ENCODE measurements around the gene SPACA6. TPM values are rescaled to one million over a fixed set of nuclear protein-coding genes. Genes with fewer than 3 reads are reported as not detected.
"Not testable (repeated sequence)": the region's sequence is repeated elsewhere in the genome, so short reads cannot be mapped to it uniquely, and the experiment has no call there.

SPACA6 gene
- total and polyA plus RNA-seq, 2 of the 8 experiments (the other 6 are each of a cell fraction or from before 2014, with no cell fraction given): 7.1 to 7.5 TPM

- no peak for TF ChIP-seq TAF7 (optimal IDR thresholded peaks at IDR 0.05; ENCODE audit: borderline replicate concordance, low read depth, low read length)
- TF ChIP-seq SP4 (IDR thresholded peaks at IDR 0.05; ENCODE audit: low read length): no peak
- no peak for TF ChIP-seq GABPA (IDR thresholded peaks at IDR 0.05; ENCODE audit: borderline replicate concordance, insufficient read depth, low read length)
- TF ChIP-seq SIX5 (IDR thresholded peaks at IDR 0.05; ENCODE audit: low read depth, low read length): no peak
- no peak for TF ChIP-seq TAF1 (IDR thresholded peaks at IDR 0.05; ENCODE audit: low read depth, low read length)
- no peak for TF ChIP-seq TCF12 (IDR thresholded peaks at IDR 0.05; ENCODE audit: low read depth, low read length)
- no peak for TF ChIP-seq SUZ12 (IDR thresholded peaks at IDR 0.05; ENCODE audit: low read length)
- TF ChIP-seq RXRA (IDR thresholded peaks at IDR 0.05; ENCODE audit: insufficient read depth, low read depth, low read length): no peak
- TF ChIP-seq HDAC2 (IDR thresholded peaks at IDR 0.05; ENCODE audit: borderline replicate concordance in 1 of 2, low read depth in 2 of 2, low read length in 2 of 2): no peak
These were observed 48.4 kb upstream of the SPACA6 start (continued) for GRCh38 chr19:51644636-51645271.

GRCh38 chr19:51646730-51647129 lies 46.4 kb upstream of the SPACA6 start, which contains the start of gene SIGLEC14:
SIGLEC14 (minus strand) TSS chr19:51646825; CDS start chr19:51646759, 66 bp downstream.
- H3K36me3 ChIP-seq (ENCODE audit: control insufficient read depth in 2 of 4, insufficient read depth in 4 of 4, low read length in 3 of 4); CTCF ChIA-PET (ENCODE audit: partially characterized antibody); H2BK20ac ChIP-seq (ENCODE audit: low read length); H2BK5ac ChIP-seq (ENCODE audit: low read depth, low read length); H3K4me2 ChIP-seq (ENCODE audit: insufficient read depth in 1 of 2, low read depth in 2 of 2, low read length in 2 of 2); H2AFZ ChIP-seq (ENCODE audit: low read length); H3K79me2 ChIP-seq (ENCODE audit: control insufficient read depth in 1 of 2, insufficient read depth in 2 of 2, low read length in 2 of 2); H4K20me1 ChIP-seq (replicated peaks in 1 of 2; ENCODE audit: control insufficient read depth in 1 of 2, insufficient read depth in 2 of 2, low read length in 2 of 2); H3K18ac ChIP-seq (ENCODE audit: extremely low read depth, low read length); H3K9ac ChIP-seq (replicated peaks in 1 of 4; ENCODE audit: extremely low read depth in 1 of 4, low read depth in 3 of 4, low read length in 3 of 4); H4K91ac ChIP-seq (replicated peaks; ENCODE audit: insufficient read length, low read length); H3K27me3 ChIP-seq (replicated peaks in 1 of 4; ENCODE audit: control insufficient read depth in 3 of 4, extremely low read depth in 1 of 4, insufficient read depth in 3 of 4, low read length in 3 of 4); H3K23me2 ChIP-seq (ENCODE audit: low read depth, low read length); H2BK12ac ChIP-seq (ENCODE audit: low read depth, low read length); H3K4me3 ChIP-seq (ENCODE audit: extremely low read depth in 1 of 4, insufficient read depth in 2 of 4, low read depth in 3 of 4, low read length in 4 of 4); H4K5ac ChIP-seq (ENCODE audit: insufficient read length, low read depth, low read length); H3K79me1 ChIP-seq (ENCODE audit: low read depth, low read length); H3K23ac ChIP-seq (ENCODE audit: insufficient read length); H2BK120ac ChIP-seq (replicated peaks; ENCODE audit: low read depth, low read length); H4K8ac ChIP-seq (ENCODE audit: extremely low read depth, insufficient read depth, low read length); FAIRE-seq; H3K27ac ChIP-seq (ENCODE audit: low read depth, low read length); H2AK5ac ChIP-seq (ENCODE audit: low read depth, low read length); POLR2A ChIA-PET (ENCODE audit: partially characterized antibody); H3K56ac ChIP-seq (replicated peaks; ENCODE audit: insufficient read length, low read depth, low read length); H3K4me1 ChIP-seq (replicated peaks in 1 of 4; ENCODE audit: control insufficient read depth in 3 of 4, insufficient read depth in 4 of 4, low read length in 3 of 4); H3K4ac ChIP-seq (replicated peaks; ENCODE audit: insufficient read length, low read depth, low read length); DNase-seq (ENCODE audit: low read depth in 1 of 2, low spot score in 2 of 2); H2BK15ac ChIP-seq (ENCODE audit: low read length); H3K14ac ChIP-seq (ENCODE audit: insufficient read length): not testable (repeated sequence)
- 77% methylated on average over 2 of the region's 10 CpGs; no CpG with 5 or more reads in 1 of the 2 experiments for WGBS, 2 experiments (ENCODE audit: extremely low coverage in 1 of 2, insufficient coverage in 1 of 2, insufficient read length in 1 of 2, insufficient replicate concordance in 2 of 2, low coverage in 1 of 2, low lambda C conversion rate in 2 of 2, missing lambda C conversion rate in 1 of 2)
- peaks cover 49 to 71% of the 10 kb centered on the region in 2 experiments for H3K9me3 ChIP-seq (ENCODE audit: insufficient read depth in 2 of 2, low read depth in 1 of 2, low read length in 1 of 2)
